Kidney (tissue), 14 donors: Measurements from ENCODE around the gene FKBP10. TPM values are rescaled to one million over a fixed set of nuclear protein-coding genes. Genes with fewer than 3 reads are reported as not detected.
A peak's percentile ranks its signal among the peaks of the same experiment; 100 is the strongest.

Experiments used
- DNase-seq, 5 donors: peaks; one replicate each; pipeline ENCODE4 v3.0.0-alpha.2; 2013 to 2020
- FAIRE-seq: peaks from 2 replicates; lab custom pipeline; 2012; peaks lifted over from hg19 to GRCh38; lab: Jason Lieb, UNC
- H3K27ac ChIP-seq, 2 donors: one replicate each; pipeline ENCODE4 v1.7.0; 2013; ENCODE audit warnings: low read depth in 2 of 2, low read length in 2 of 2, inconsistent platforms in 1 of 2
- H3K27me3 ChIP-seq: one replicate; pipeline ENCODE4 v1.7.1; 2013; ENCODE audit warnings: low read length, inconsistent platforms; ENCODE audit not compliant: control insufficient read depth, insufficient read depth
- H3K36me3 ChIP-seq, 3 donors: one replicate each; pipeline versions ENCODE4 v1.7.0 to v1.7.1; 2013; ENCODE audit warnings: low read length in 3 of 3, control low read depth in 1 of 3, inconsistent platforms in 1 of 3; ENCODE audit not compliant: insufficient read depth in 3 of 3, control insufficient read depth in 2 of 3
- H3K4me1 ChIP-seq, 3 donors: one replicate each; pipeline versions ENCODE4 v1.7.0 to v1.7.1; 2013; ENCODE audit warnings: low read length in 3 of 3, inconsistent platforms in 1 of 3, low read depth in 1 of 3; ENCODE audit not compliant: control insufficient read depth in 2 of 3, insufficient read depth in 2 of 3
- H3K4me3 ChIP-seq, 3 donors: one replicate each; pipeline versions ENCODE4 v1.7.0 to v1.8.1; 2013; ENCODE audit warnings: low read length in 3 of 3, control low read depth in 1 of 3, inconsistent platforms in 1 of 3
- H3K9ac ChIP-seq, 3 donors: one replicate each; pipeline versions ENCODE4 v1.7.0 to v1.7.1; 2013; ENCODE audit warnings: low read length in 3 of 3, control low read depth in 1 of 3, inconsistent platforms in 1 of 3
- H3K9me3 ChIP-seq, 3 donors: one replicate each; pipeline versions ENCODE4 v1.7.0 to v1.7.1; 2013; ENCODE audit warnings: low read length in 3 of 3, control low read depth in 1 of 3, inconsistent platforms in 1 of 3; ENCODE audit not compliant: control insufficient read depth in 2 of 3, insufficient read depth in 1 of 3
- CTCF ChIP-seq: IDR thresholded peaks from 3 replicates; pipeline ENCODE4 v1.5.1; 2012; ENCODE audit warnings: mild to moderate bottlenecking, moderate library complexity, borderline replicate concordance; ENCODE audit not compliant: insufficient read depth; ENCODE audit errors: extremely low read depth
- intact Hi-C: fragments of 100-400 bp; cut with DNase I; formaldehyde crosslinking; loops from one replicate; pipeline ENCODE4 v1.11.1; 2022
- polyA plus RNA-seq: library from polyadenylated mRNA; stranded (reverse); fragments of 350-450 nt; fragmentation: Illumina TruSeq; extraction: RNeasy Lipid Tissue Mini Kit (QIAGEN cat#74804); gene quantifications from one replicate; pipeline ENCODE4 v1.2.3, GENCODE V29; 2014; ENCODE audit warnings: low read depth, low replicate concordance; ENCODE audit not compliant: insufficient read depth
- total RNA-seq: library from RNA; stranded (reverse); fragmentation: NEBNext Ultra II Directional; extraction: Animal tissue kit (Norgen Biotek cat#: 25700); gene quantifications from one replicate; pipeline ENCODE4 v1.2.1, GENCODE V29; 2021
- donor health status: control.
- donor health status: control.
- donor health status: control.
- donor health status: control.
- donor health status: control.
- donor health status: DM: yes; HTN: yes; CAD: no.
- donor health status: Normal renal cell carcinoma (clear cell type).

FKBP10 gene
- total and polyA plus RNA-seq, 2 donors from 2014 or later, result 19.6 to 38.3 TPM

DNA sequence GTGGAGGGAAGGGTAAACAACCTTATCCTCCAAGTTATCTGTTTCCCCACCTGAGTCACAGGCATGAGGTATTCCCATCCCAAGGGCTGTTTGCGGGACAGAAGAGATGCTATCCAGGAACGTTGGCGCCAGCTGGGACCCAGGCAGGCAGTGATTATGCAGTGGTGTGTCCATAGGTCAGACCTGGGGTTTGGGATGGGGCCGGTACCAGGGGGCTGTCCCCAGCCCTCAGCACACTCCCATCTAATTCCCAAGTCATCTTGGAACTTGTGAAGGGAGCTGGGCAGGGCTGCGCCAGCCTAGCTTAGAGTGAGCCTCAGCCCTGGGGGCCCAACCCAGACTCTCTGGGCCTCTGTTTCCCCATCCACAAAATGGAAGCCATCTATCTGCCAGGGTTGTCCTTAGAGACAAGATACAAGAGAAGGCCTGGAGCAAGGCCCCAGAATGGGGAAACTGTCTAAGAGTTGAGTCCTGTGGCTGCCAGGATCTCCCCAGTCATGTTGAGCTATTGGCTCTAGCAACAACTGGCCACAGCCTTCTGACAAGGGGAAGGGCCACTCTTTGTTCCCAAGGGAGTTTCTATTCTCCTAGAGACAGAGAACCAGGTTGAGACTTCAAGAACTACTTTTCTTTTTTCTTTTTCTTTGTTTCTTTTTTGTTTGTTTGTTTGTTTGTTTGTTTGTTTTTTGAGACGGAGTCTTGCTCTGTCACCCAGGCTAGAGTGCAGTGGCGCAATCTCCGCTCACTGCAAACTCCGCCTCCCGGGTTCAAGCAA lies 16.5 kb upstream of the FKBP10 start:
- no peak for TF ChIP-seq CTCF
- no peak for FAIRE-seq
- Histone ChIP-seq H3K9ac (no peak overlapping the region), H3K9me3 (no peaks in the 10 kb centered on the region), H3K4me1 (peaks cover 3 to 32% (median 24%) of the 10 kb centered on the region in 3 donors), H3K27me3 (no peaks in the 10 kb centered on the region), H3K4me3 (no peak overlapping the region), H3K36me3 (no peaks in the 10 kb centered on the region), H3K27ac (no peak overlapping the region)
- DNase-seq, result peak in 1 of 5 donors; percentile 51
- intact Hi-C loops, result no loop called here

DNA sequence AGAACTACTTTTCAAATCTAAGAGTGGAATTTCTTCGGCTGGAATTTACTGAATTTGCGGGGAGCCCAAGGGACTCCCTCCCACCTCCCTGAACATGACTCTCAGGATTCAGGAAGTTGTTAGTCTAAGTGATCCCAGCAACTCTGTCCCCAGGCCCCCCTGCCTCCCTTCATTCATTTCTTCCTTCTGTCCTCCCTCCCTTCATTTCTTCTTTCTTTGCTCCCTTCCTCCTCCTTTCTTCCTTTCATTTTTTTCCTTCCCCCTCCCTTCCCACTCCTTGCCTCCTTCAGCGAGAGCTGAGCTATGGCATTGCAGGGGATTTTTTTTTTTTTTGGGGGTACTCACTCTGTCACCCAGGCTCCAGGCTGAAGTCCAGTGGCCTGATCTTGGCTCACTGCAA lies 15.4 kb upstream of the FKBP10 start:
- no peak for DNase-seq
- no peak overlapping the region for H3K9ac ChIP-seq
- no peak overlapping the region for H3K27ac ChIP-seq
- no peaks in the 10 kb centered on the region for H3K9me3 ChIP-seq
- intact Hi-C loops, result no loop called here
- FAIRE-seq, result no peak
- H3K27me3 ChIP-seq, result no peaks in the 10 kb centered on the region
- no peak overlapping the region for H3K4me3 ChIP-seq
- peaks cover 3 to 26% (median 26%) of the 10 kb centered on the region in 3 donors for H3K4me1 ChIP-seq
- H3K36me3 ChIP-seq, result no peaks in the 10 kb centered on the region
- no peak for TF ChIP-seq CTCF

DNA sequence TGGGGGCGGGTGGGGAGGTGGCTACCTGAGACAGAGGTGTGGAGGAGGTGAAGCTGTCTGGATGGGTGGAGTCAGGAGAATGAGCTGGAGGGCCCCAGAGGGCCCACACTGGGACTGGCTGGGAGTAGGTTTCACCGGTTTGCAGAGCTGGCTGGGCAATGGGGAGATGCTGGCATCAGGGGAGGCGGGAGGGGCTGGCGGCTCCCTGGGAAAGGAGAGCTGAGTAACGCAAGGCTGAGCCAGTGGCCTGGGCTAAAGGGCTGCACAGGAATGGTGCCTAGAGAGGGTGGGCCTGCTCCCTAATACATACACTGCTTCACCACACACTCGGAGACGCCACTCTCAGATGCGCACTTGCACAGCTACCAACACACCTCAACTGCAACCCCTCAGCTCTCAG lies 13.4 kb upstream of the FKBP10 start:
- no peak overlapping the region for H3K4me3 ChIP-seq
- H3K9ac ChIP-seq, result no peak overlapping the region
- H3K4me1 ChIP-seq, result peaks cover 0 to 10% (median 10%) of the 10 kb centered on the region in 3 donors
- H3K27ac ChIP-seq, result no peak overlapping the region
- no peaks in the 10 kb centered on the region for H3K27me3 ChIP-seq
- peak in 2 of 5 donors; percentile 28 to 79 for DNase-seq
- no peak for FAIRE-seq
- intact Hi-C loops, result no loop called here
- H3K9me3 ChIP-seq, result no peaks in the 10 kb centered on the region
- H3K36me3 ChIP-seq, result no peaks in the 10 kb centered on the region
- TF ChIP-seq CTCF, result no peak
